ENCODE data around the gene COPE. TPM values are rescaled to one million over a fixed set of nuclear protein-coding genes. Genes with fewer than 3 reads are reported as not detected.
"Not testable (repeated sequence)": the region's sequence is repeated elsewhere in the genome, so short reads cannot be mapped to it uniquely, and the experiment has no call there.

COPE gene
- total RNA-seq, 1 donor from 2014 or later: 207 TPM

- DNase-seq (ENCODE audit: low read depth, low spot score): no peak
These were observed 10.1 kb downstream of the COPE start for GRCh38 chr19:18908917-18909619.

- DNase-seq (ENCODE audit: low read depth, low spot score): no peak
These were observed 12.3 kb downstream of the COPE start for GRCh38 chr19:18906605-18907519.

GRCh38 chr19:18905513-18906236, 13.5 kb downstream of the COPE start:
- DNase-seq (ENCODE audit: low read depth, low spot score): no peak

- no peak for DNase-seq (ENCODE audit: low read depth, low spot score)
These were observed 14.1 kb downstream of the COPE start for GRCh38 chr19:18905058-18905456.

- no peak for DNase-seq (ENCODE audit: low read depth, low spot score)
These were observed 14.7 kb downstream of the COPE start for GRCh38 chr19:18904334-18905057.

- DNase-seq (ENCODE audit: low read depth, low spot score): no peak
These were observed 15.8 kb downstream of the COPE start for GRCh38 chr19:18903156-18904037.

- not testable (repeated sequence) for DNase-seq (ENCODE audit: low read depth, low spot score)
These were observed 16.7 kb downstream of the COPE start for GRCh38 chr19:18902519-18902918.

- DNase-seq (ENCODE audit: low read depth, low spot score): no peak
These were observed 17.7 kb downstream of the COPE start for GRCh38 chr19:18901491-18901890.

- DNase-seq (ENCODE audit: low read depth, low spot score): no peak
These were observed 18.3 kb downstream of the COPE start for GRCh38 chr19:18900700-18901481.

GRCh38 chr19:18899624-18900560, 19.3 kb downstream of the COPE start:
- no peak for DNase-seq (ENCODE audit: low read depth, low spot score)

GRCh38 chr19:18898607-18899408, 20.4 kb downstream of the COPE start:
- DNase-seq (ENCODE audit: low read depth, low spot score): no peak

GRCh38 chr19:18898081-18898606, 21.0 kb downstream of the COPE start:
- DNase-seq (ENCODE audit: low read depth, low spot score): no peak

GRCh38 chr19:18897094-18898029, 21.8 kb downstream of the COPE start:
- DNase-seq (ENCODE audit: low read depth, low spot score): no peak

- no peak for DNase-seq (ENCODE audit: low read depth, low spot score)
These were observed 22.8 kb downstream of the COPE start for GRCh38 chr19:18896421-18896841.

GRCh38 chr19:18895824-18896341, 23.3 kb downstream of the COPE start, which contains the start of gene CERS1:
CERS1 (minus strand) TSS chr19:18896158; CDS start chr19:18896072, 86 bp downstream.
- no peak for DNase-seq (ENCODE audit: low read depth, low spot score)

Measured in pulmonary artery endothelial cell (primary cell).